Colonic mucosa (tissue), 4 donors: ENCODE measurements around the gene ASB10. TPM values are rescaled to one million over a fixed set of nuclear protein-coding genes. Genes with fewer than 3 reads are reported as not detected.

ENCODE experiments used
- DNase-seq: peaks from one replicate; pipeline ENCODE4 v3.0.0-alpha.2; 2020
- H3K27ac ChIP-seq: fragments of 200-600 bp; one replicate; pipeline ENCODE4 v1.8.0; 2021
- H3K27me3 ChIP-seq: fragments of 200-600 bp; one replicate; pipeline ENCODE4 v1.8.0; 2021
- H3K36me3 ChIP-seq: fragments of 200-600 bp; one replicate; pipeline ENCODE4 v1.8.0; 2021
- H3K4me1 ChIP-seq: fragments of 200-600 bp; one replicate; pipeline ENCODE4 v1.8.0; 2021; ENCODE audit warnings: mild to moderate bottlenecking
- H3K4me3 ChIP-seq: fragments of 200-600 bp; one replicate; pipeline ENCODE4 v1.8.0; 2021
- H3K9ac ChIP-seq, 2 donors: one replicate each; pipeline ENCODE4 v1.7.0; 2013; ENCODE audit warnings: control low read depth in 2 of 2, low read depth in 2 of 2, low read length in 2 of 2
- H3K9me3 ChIP-seq: fragments of 200-600 bp; one replicate; pipeline ENCODE4 v1.8.0; 2021
- CTCF ChIP-seq: fragments of 200-600 bp; IDR thresholded peaks from one replicate; pipeline ENCODE4 v1.8.0; 2022; ENCODE audit warnings: antibody characterized with exemption, mild to moderate bottlenecking
- intact Hi-C: fragments of 100-400 bp; cut with DNase I; formaldehyde crosslinking; loops from one replicate; pipeline ENCODE4 v1.14.1; 2022
- total RNA-seq, 2 donors: library from RNA; stranded (reverse); fragmentation: NEBNext Ultra II Directional in 1 of 2; extraction: Animal tissue kit (Norgen Biotek cat#: 25700) in 1 of 2; gene quantifications; one replicate each; pipeline ENCODE4 v1.2.1, GENCODE V29; 2021
- donor health status: healthy.
- donor health status: DM: no; HTN: no; CAD: no.
- donor health status: DM: no; HTN: no; CAD: no.

Gene ASB10
- total RNA-seq, 2 donors from 2014 or later: not detected

GRCh38 chr7:151129117-151129959, 57.7 kb downstream of the ASB10 start:
- Histone ChIP-seq H3K4me1 (peaks cover 4% of the 10 kb centered on the region), H3K27ac (no peak overlapping the region), H3K27me3 (no peaks in the 10 kb centered on the region), H3K9me3 (no peaks in the 10 kb centered on the region), H3K9ac (no peak overlapping the region), H3K4me3 (no peak overlapping the region), H3K36me3 (no peaks in the 10 kb centered on the region)
- TF ChIP-seq CTCF: no peak
- no peak for DNase-seq
- intact Hi-C loops: loop anchor here (10.0 kb wide), 1 partner anchor 115 kb away; the partner anchor contains the start of gene SMARCD3

GRCh38 chr7:151128716-151129115, 58.3 kb downstream of the ASB10 start:
- no peak for DNase-seq
- H3K4me1 ChIP-seq: peaks cover 4% of the 10 kb centered on the region
- H3K27ac ChIP-seq: no peak overlapping the region
- no peak overlapping the region for H3K4me3 ChIP-seq
- no peaks in the 10 kb centered on the region for H3K9me3 ChIP-seq
- intact Hi-C loops: loop anchor here (10.0 kb wide), 1 partner anchor 116 kb away; the partner anchor contains the start of gene SMARCD3
- H3K9ac ChIP-seq: no peak overlapping the region
- TF ChIP-seq CTCF: no peak
- H3K27me3 ChIP-seq: no peaks in the 10 kb centered on the region
- no peaks in the 10 kb centered on the region for H3K36me3 ChIP-seq

GRCh38 chr7:151128144-151128543, 58.9 kb downstream of the ASB10 start:
- H3K9me3 ChIP-seq: no peaks in the 10 kb centered on the region
- no peaks in the 10 kb centered on the region for H3K27me3 ChIP-seq
- H3K36me3 ChIP-seq: no peaks in the 10 kb centered on the region
- H3K9ac ChIP-seq: no peak overlapping the region
- no peak for DNase-seq
- H3K4me1 ChIP-seq: peaks cover 4% of the 10 kb centered on the region
- no peak for TF ChIP-seq CTCF
- no peak overlapping the region for H3K27ac ChIP-seq
- no peak overlapping the region for H3K4me3 ChIP-seq
- intact Hi-C loops: loop anchor here (10.0 kb wide), 1 partner anchor 117 kb away; the partner anchor contains the start of gene SMARCD3

GRCh38 chr7:151126491-151127137, 60.4 kb downstream of the ASB10 start:
- TF ChIP-seq CTCF: no peak
- Histone ChIP-seq H3K9me3 (no peaks in the 10 kb centered on the region), H3K4me1 (peaks cover 4% of the 10 kb centered on the region), H3K36me3 (no peaks in the 10 kb centered on the region), H3K4me3 (no peak overlapping the region), H3K27ac (peak overlapping the region; percentile 82), H3K27me3 (no peaks in the 10 kb centered on the region), H3K9ac (no peak overlapping the region)
- DNase-seq: peak; percentile 80
- intact Hi-C loops: loop anchor here (10.0 kb wide), 1 partner anchor 118 kb away; the partner anchor contains the start of gene SMARCD3

GRCh38 chr7:151125846-151126481, 61.1 kb downstream of the ASB10 start:
- Histone ChIP-seq H3K4me3 (peak overlapping the region; percentile 37), H3K27ac (peak overlapping the region; percentile 82), H3K27me3 (no peaks in the 10 kb centered on the region), H3K9me3 (no peaks in the 10 kb centered on the region), H3K4me1 (peaks cover 4% of the 10 kb centered on the region), H3K36me3 (no peaks in the 10 kb centered on the region), H3K9ac (peak overlapping the region; percentile 46 to 47)
- no peak for TF ChIP-seq CTCF
- DNase-seq: peak; percentile 83
- intact Hi-C loops: loop anchor here (10.0 kb wide), 1 partner anchor 119 kb away; the partner anchor contains the start of gene SMARCD3
